Stomach smooth muscle (tissue), 2 donors: ENCODE measurements around the gene RRP1B.
"Not testable (repeated sequence)": the region's sequence is repeated elsewhere in the genome, so short reads cannot be mapped to it uniquely, and the experiment has no call there.

ENCODE experiments used
- H3K27ac ChIP-seq: one replicate; pipeline ENCODE4 v1.7.0; 2013; ENCODE audit warnings: mild to moderate bottlenecking, low read length, inconsistent platforms
- H3K27me3 ChIP-seq, 2 donors: one replicate each; pipeline ENCODE4 v1.7.0; 2013; ENCODE audit warnings: low read length in 2 of 2; ENCODE audit not compliant: insufficient read depth in 2 of 2, control insufficient read depth in 1 of 2
- H3K36me3 ChIP-seq, 2 donors: one replicate each; pipeline ENCODE4 v1.7.0; 2013; ENCODE audit warnings: low read length in 2 of 2; ENCODE audit not compliant: control insufficient read depth in 2 of 2, insufficient read depth in 2 of 2
- H3K4me1 ChIP-seq: one replicate; pipeline ENCODE4 v1.7.0; 2013; ENCODE audit warnings: low read length; ENCODE audit not compliant: control insufficient read depth, insufficient read depth
- H3K4me3 ChIP-seq, 2 donors: one replicate each; pipeline ENCODE4 v1.7.0; 2013; ENCODE audit warnings: low read length in 2 of 2
- H3K9ac ChIP-seq, 2 donors: one replicate each; pipeline ENCODE4 v1.7.0; 2013; ENCODE audit warnings: low read length in 2 of 2, mild to moderate bottlenecking in 1 of 2
- H3K9me3 ChIP-seq, 2 donors: one replicate each; pipeline ENCODE4 v1.7.0; 2013; ENCODE audit warnings: low read length in 2 of 2; ENCODE audit not compliant: control insufficient read depth in 2 of 2
- donor health status: healthy.
- donor health status: Pancreatic carcinoma.

RRP1B gene

GRCh38 chr21:43701936-43702784 lies 42.8 kb downstream of the RRP1B start:
- Histone ChIP-seq H3K9ac (no peak overlapping the region), H3K27ac (no peak overlapping the region), H3K4me3 (no peak overlapping the region)

GRCh38 chr21:43702785-43703034 lies 43.4 kb downstream of the RRP1B start:
- Histone ChIP-seq H3K4me1 (peaks cover 3% of the 10 kb centered on the region), H3K9me3 (no peaks in the 10 kb centered on the region), H3K36me3 (no peaks in the 10 kb centered on the region), H3K4me3 (no peak overlapping the region), H3K27me3 (peaks cover 0 to 2% of the 10 kb centered on the region in 2 donors), H3K9ac (no peak overlapping the region), H3K27ac (no peak overlapping the region)

More at GRCh38 chr21:43701936-43702784, 42.8 kb downstream of the RRP1B start:
- Histone ChIP-seq H3K36me3 (no peaks in the 10 kb centered on the region), H3K27me3 (peaks cover 0 to 2% of the 10 kb centered on the region in 2 donors), H3K9me3 (no peaks in the 10 kb centered on the region), H3K4me1 (peaks cover 3% of the 10 kb centered on the region)

DNA sequence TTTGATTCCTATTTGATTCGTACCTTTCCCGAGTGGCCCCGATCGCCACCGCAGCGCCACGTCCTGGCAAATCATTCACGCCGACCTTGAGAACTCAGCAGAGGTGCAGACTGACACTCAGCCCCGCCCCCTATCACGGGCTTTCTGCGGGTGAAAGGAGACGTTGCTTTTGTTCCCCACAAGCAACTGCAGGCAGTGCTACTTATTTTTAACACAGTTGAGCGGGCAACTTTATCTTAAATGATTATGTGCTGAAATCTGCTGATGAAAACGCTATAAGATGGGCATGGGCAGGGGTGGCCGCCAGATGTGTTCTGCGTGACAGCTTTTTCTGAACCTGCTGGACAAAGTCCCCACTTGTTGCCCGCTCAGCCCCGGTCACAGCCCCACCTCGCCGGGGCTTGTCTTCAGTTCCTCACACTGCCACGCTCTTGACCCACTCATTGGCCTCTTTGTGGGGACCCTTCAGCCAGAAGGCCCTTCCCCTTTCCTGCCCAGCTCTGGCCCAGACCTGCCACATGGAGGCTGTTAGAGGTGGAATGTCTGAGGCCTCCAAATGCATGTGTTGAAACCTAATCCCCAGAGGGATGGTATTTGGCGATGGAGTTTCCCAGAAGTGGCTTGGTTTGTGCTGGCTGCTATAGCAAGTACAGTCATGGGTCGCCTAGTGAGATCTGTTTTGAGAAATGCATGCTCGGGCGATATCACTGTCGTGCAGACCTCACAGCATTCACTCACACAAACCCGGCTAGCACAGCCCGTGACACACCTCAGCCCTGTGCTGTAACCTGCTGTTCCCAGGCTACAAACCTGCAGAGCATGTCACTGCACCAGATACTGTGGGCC lies 43.9 kb downstream of the RRP1B start:
- Histone ChIP-seq H3K4me1 (peaks cover 3% of the 10 kb centered on the region), H3K36me3 (no peaks in the 10 kb centered on the region), H3K9me3 (no peaks in the 10 kb centered on the region), H3K9ac (no peak overlapping the region), H3K27me3 (peaks cover 0 to 2% of the 10 kb centered on the region in 2 donors), H3K27ac (no peak overlapping the region), H3K4me3 (no peak overlapping the region)

DNA sequence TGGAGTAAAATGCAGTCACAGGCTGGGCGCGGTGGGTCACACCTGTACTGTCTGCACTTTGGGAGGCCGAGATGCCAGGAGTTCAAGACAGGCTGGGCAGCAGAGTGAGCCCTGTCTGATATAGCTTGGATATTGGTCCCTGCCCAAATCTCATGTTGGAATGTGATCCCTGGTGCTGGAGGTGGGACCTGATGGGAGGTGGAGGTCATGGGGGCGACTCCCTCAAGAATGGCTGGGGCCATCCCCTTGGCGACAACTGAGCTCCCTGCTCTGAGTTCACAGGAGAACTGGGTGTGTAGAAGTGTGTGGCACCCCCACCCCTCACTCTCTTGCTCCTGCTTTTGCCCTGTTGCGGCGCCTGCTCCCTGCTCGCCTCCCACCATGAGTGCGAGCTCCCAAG lies 48.1 kb downstream of the RRP1B start:
- Histone ChIP-seq H3K4me1 (peaks cover under 1% of the 10 kb centered on the region), H3K27ac (no peak overlapping the region), H3K9ac (no peak overlapping the region), H3K9me3 (no peaks in the 10 kb centered on the region), H3K36me3 (no peaks in the 10 kb centered on the region), H3K4me3 (no peak overlapping the region), H3K27me3 (peaks cover 0 to 2% of the 10 kb centered on the region in 2 donors)

DNA sequence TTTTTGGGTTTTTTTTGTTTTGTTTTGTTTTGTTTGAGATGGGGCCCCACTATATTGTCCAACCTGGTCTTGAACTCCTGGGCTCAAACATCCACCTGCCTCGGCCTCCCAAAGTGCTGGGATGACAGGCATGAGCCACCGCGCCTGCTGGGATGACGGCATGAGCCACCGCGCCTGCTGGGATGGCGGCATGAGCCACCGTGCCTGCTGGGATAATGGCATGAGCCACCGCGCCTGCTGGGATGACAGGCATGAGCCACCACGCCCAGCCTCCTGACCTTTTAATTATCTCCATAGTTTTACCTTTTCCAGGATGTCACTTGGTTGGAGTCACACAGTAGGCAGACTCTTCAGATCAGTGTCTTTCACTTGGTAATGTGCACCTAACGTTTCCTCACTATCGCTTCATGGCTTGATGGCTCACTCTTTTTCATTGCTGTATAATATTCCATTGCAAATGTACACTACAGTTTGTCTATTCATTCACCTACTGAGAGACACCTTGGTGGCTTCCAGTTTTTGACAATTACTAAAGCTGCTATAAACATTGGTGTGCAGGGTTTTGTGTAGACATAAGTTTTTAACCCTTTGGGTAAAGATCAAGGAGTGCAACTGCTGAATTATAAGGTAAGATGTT lies 49.5 kb downstream of the RRP1B start:
- Histone ChIP-seq H3K4me1 (no peaks in the 10 kb centered on the region), H3K27me3 (peaks cover 0 to 2% of the 10 kb centered on the region in 2 donors), H3K36me3 (no peaks in the 10 kb centered on the region), H3K27ac (no peak overlapping the region), H3K9me3 (no peaks in the 10 kb centered on the region), H3K4me3 (no peak overlapping the region), H3K9ac (no peak overlapping the region)

GRCh38 chr21:43712268-43712942 lies 53.0 kb downstream of the RRP1B start:
- Histone ChIP-seq H3K27me3 (no peaks in the 10 kb centered on the region), H3K9ac (no peak overlapping the region), H3K9me3 (no peaks in the 10 kb centered on the region), H3K36me3 (no peaks in the 10 kb centered on the region), H3K27ac (no peak overlapping the region), H3K4me1 (no peaks in the 10 kb centered on the region), H3K4me3 (no peak overlapping the region)

GRCh38 chr21:43713123-43713522 lies 53.8 kb downstream of the RRP1B start:
- H3K4me1 ChIP-seq, H3K9ac ChIP-seq: not testable (repeated sequence)

GRCh38 chr21:43716376-43717165 lies 57.2 kb downstream of the RRP1B start:
- Histone ChIP-seq H3K9ac (no peak overlapping the region), H3K9me3 (no peaks in the 10 kb centered on the region)

More at GRCh38 chr21:43713123-43713522, 53.8 kb downstream of the RRP1B start:
- not testable (repeated sequence) for H3K27me3 ChIP-seq, H3K36me3 ChIP-seq, H3K27ac ChIP-seq, H3K9me3 ChIP-seq, H3K4me3 ChIP-seq

DNA sequence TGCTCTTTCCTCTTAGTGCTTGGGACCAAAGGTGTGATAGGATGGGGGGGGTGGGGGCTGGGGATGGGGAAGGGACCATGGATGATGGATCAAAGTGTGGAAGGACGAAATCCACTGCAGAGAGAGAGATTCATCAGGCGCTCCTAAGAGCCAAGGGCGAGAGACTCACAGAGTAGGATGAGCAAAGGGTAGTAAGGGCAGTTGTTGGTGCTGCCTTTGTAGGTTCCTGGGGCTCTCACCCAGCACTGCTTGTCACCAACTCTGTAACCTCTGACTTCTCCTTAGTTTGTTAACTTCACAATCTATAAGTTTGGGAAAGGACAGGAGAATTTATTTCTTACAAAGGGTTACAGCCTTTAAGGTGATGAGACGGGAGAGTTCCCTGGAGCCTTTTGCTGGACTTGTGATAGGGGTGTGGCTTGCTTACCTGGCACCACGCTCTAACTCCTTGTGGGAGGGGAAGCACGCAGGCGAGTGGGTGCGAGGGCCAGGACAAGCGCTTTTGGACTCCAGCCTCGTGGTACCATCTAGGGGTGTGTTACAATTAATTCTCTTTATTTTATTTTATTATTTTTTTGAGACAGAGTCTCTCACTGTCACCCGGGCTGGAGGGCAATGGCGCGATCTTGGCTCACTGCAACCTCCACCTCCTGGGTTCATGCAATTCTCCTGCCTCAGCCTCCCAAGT lies 58.0 kb downstream of the RRP1B start:
- no peaks in the 10 kb centered on the region for H3K27me3 ChIP-seq
- H3K27ac ChIP-seq = no peak overlapping the region
- H3K9ac ChIP-seq = no peak overlapping the region
- no peaks in the 10 kb centered on the region for H3K36me3 ChIP-seq
- H3K9me3 ChIP-seq = no peaks in the 10 kb centered on the region
- no peak overlapping the region for H3K4me3 ChIP-seq
- H3K4me1 ChIP-seq = peaks cover 34% of the 10 kb centered on the region

More at GRCh38 chr21:43716376-43717165, 57.2 kb downstream of the RRP1B start:
- Histone ChIP-seq H3K36me3 (no peaks in the 10 kb centered on the region), H3K27me3 (no peaks in the 10 kb centered on the region), H3K4me1 (peaks cover 27% of the 10 kb centered on the region), H3K27ac (no peak overlapping the region), H3K4me3 (no peak overlapping the region)
